NCI-H446 treated with DMSO at 0.1 percent for 48 hours (cell line): Measurements from ENCODE around the gene NIN.

ENCODE experiments used
- DNase-seq: peaks from one replicate; lab custom pipeline; 2025; lab: John Stamatoyannopoulos, UW

NIN gene

GRCh38 chr14:50830932-50831725 is at the start of gene NIN:
NIN (minus strand) TSS chr14:50831162; CDS start chr14:50822056, 9,106 bp downstream.
- DNase-seq: peak; percentile 46

- DNase-seq: no peak
These were observed 44.6 kb upstream of the NIN start for GRCh38 chr14:50875359-50876070.

GRCh38 chr14:50874757-50875156 is 43.8 kb upstream of the NIN start:
- no peak for DNase-seq

DNA sequence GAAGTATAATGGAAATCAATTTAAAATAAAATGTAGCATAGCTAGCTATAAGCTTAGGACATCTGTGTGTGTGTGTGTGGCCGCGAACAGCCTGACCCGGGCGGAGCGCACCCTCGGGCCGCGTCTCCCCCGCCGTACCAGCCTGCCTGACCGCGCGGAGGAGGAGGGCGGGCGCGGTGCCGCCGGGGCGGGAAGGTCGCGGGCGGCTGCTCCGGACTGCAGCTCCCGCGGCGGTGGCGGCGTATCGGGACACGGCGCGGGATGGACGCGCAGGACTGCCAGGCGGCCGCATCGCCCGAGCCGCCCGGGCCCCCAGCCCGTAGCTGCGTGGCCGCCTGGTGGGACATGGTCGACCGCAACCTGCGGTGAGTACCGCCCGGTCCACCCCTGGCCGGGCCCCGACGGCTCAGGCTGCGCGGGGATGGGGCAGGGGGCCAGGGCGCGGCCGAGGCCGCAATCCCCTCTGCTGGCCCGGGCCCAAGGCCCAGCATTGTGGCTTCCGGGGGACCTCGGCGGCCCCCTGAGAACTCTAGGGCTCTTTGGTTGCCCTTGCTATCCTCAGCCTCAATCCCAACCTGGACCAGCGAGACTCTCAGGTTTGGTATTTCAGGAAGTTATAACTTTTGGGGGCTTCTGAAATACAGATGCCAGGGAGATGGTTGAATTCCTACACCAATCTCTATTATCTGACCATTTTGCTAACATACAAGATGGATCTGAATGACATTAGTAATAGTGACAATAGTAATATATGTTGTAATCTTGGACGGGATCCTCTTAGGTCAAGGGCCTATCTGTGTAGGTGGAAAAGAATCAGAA is 41.2 kb upstream of the NIN start, which contains the start of gene ABHD12B:
ABHD12B (plus strand) TSS at position 140 of the 819 bp plus-strand sequence; CDS start at position 262, 122 bp downstream.
- DNase-seq: no peak

GRCh38 chr14:50871228-50871627 is 40.3 kb upstream of the NIN start:
- DNase-seq: no peak

GRCh38 chr14:50865391-50866076 is 34.6 kb upstream of the NIN start:
- DNase-seq: no peak

GRCh38 chr14:50864946-50865345 is 34.0 kb upstream of the NIN start:
- no peak for DNase-seq

DNA sequence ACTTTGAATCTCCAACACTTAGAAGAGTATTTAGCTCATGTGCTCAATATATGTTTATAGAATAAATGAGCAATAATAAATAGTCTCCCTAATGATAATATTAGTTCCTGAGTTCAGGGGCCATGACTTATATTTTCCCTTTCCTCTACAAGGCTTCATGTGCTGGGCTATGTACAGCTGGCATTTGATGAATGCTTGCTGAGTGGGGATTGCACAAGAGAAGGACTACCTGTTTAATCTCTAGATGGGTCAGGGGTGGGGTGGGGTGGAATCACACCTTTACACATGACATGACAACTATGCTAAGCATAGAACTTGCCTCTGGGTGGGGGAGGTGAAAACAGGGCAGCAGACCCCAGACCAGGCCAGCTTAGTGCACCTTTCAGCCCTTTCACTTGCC is 33.3 kb upstream of the NIN start:
- no peak for DNase-seq

DNA sequence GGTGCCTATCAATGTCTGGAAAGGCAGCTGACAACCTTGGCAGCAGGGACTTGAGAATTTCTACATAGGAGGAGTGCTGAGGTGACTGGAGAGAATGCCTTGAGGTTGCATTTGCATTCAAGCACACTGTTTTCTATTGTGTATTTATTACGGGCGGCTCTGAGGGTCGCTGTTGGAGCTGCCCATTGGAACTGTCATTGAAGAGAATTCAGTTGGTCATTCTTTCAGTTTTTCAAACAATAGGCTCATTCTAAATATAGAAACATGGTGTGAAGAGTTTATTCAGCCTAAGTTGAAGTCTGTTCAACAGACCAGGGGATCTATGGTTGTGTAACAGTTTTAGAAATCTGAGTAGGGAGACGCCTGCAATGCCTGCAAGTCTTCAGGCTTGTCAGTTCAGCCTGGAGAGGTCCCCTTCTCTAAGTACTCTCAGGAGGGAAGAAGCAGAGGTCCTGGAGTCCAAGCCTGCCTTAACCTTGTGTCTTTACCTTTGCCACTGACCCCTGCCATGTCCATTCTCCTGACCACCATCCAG is 31.1 kb upstream of the NIN start:
- DNase-seq: no peak

DNA sequence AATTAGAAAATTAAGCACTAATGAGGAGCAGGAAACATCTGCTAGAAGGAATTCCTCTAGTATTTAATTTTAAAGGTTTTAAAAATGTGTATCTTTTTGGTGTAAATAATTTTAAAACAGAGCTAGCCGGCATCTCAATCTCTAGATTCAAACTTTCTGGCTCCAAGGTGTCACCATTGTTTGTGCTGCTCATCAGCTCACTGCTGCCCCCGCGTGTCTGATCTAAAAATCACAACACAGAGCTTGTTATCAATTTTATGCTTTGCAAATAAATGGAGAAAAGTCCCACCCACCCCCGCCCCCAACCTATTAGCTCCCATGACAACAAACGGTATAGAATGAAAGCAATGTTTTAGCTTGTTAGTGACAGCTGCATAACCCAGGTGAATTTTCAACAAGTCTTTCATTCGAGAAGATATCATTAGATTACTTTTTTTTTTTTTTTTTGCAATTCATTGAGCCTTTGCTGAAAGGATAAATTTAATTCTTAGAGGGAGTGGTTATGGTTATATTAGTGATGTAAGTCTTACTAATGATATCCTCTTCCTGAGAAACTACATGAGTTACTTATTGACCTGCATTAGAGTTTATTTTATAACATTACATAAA is 29.6 kb upstream of the NIN start:
- DNase-seq: peak; percentile 44

- no peak for DNase-seq
These were observed 28.3 kb upstream of the NIN start for GRCh38 chr14:50859296-50859624.

DNA sequence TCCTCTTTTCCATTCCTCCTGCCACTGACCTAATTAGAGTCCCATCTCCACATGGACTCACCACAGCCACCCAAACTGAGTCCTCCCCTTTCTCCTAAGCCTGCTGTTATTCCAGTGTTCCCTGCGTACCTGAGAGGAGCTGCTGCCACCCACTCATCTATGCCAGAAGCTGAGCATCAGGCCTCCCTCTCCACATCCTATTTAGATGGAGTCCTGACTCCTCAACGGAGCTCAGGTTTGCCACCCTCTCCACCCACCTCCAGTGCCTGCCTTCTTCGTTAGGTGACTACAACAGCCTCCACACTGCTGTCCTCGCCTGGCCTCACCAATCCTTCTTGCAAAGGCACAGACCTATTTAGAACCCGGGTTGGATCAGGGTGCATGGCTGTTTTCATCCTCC is 25.7 kb upstream of the NIN start:
- DNase-seq: no peak

GRCh38 chr14:50855558-50855957 is 24.6 kb upstream of the NIN start:
- DNase-seq: no peak

- no peak for DNase-seq
These were observed 23.6 kb upstream of the NIN start for GRCh38 chr14:50854521-50854920.

DNA sequence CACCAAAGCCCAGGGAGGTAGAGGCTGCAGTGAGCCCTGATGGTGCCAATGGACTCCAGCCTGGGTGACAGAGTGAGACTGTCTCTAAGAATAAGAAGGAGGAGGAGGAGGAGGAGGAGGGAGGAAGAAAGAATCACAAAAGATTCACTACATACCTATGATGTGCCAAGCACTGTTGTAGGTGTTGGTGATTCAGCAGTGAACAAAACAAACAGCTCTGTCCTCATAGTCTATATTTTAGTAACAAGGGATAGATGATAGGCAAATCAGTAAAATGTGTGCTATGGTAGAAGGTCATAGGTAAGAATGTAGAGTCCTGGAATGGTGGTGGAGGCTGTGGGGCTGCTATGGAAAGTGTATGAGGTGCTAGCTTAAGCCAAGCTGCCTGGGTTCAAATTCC is 22.9 kb upstream of the NIN start:
- no peak for DNase-seq

DNA sequence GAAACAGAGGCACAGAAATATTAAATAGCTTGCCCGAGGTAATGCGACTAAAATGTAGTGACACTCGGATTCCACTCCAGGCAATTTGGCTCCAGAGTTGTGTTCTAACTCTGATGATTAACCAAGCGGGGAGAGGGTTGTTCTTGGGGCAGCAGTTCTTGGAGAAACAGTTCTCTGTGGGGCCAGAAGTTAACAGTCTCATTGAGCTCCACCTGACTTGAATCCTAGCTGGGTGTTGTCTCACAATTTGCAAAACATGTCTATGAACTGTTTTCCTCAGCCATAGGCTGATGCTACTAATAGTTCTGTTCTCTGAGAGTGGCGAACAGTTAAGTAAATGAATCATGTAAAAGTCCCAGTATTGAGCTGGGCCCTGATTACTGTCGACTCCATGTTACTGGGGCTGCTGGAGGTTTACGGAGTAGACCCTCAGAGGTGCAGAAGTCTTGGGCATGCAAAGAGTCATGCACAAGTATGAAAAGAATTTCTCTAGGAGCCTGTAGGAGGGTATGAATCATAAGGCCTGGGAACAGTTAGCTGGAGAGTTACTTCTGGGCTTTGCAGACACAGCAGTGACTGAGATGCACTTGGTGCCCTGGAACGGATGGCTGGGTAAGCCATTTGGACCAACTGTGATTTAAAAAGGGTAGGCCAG is 15.4 kb upstream of the NIN start:
- DNase-seq: no peak

DNA sequence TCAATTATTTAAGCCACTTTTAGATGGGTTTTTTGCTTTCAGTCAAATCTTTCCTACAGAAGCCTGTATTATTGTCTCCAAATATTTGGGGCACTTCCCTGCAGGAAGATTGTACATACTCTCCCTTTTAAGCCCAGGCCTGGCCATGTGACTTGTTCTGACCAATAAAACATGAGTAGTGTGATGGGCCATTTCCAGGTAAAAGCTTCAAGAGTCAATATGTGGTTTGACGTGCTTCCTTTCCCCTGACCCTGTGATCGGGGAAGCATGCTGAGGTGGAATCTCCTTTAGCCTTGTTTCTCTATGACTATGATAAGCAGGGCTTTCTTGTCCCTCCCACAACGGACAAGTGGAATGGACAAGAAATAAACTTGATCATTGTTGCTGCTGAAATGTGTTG is 14.2 kb upstream of the NIN start:
- DNase-seq: no peak

DNA sequence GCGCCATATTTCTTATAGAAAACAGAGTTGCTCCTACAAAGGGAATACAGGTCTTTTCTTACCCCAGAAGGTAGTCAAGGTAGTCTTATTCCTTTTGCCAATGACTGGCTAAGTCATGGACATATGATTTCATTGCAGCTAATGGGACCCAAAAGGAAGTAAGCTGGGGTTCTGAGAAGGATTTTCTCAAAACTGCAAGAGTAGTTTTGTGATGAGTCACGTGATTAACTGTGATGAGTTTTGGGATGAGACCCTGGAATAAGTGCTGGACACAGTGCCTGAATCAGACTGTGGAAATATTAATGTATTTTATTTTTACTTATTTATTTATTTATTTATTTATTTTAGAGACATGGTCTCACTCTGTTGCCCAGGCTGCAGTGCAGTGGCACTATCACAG is 13.4 kb upstream of the NIN start:
- DNase-seq: no peak

DNA sequence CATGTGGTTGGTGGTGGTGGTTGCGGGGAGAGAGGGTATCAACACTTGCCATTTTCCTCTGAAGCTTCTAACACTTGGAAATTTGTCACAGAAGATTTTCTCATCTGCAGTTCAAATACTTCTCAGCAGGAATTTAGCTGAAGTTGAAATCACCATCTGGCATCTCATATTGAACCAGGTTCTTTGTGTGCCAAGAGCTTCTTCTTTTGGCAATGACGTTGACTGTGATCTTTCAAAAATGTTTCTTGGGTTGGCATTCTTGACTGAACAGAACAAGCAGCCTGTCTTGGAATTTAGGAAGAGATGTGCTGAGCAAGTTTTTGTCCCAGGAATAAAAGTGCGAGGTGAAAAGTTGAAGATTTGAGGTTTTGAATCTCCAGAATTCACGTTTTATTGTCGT is 8.7 kb upstream of the NIN start:
- DNase-seq: peak; percentile 58

GRCh38 chr14:50839048-50839447 is 8.1 kb upstream of the NIN start:
- no peak for DNase-seq
